K562 (cell line): ENCODE measurements around the gene PLD3. TPM values are rescaled to one million over a fixed set of nuclear protein-coding genes. Genes with fewer than 3 reads are reported as not detected.

Source experiments
- ELF4 ChIP-seq: fragments of 450-650 bp; formaldehyde crosslinking; IDR thresholded peaks from 2 replicates; pipeline ENCODE4 v1.4.0; 2022; ENCODE audit warnings: missing genetic modification characterization
- FOXK2 ChIP-seq, 2 experiments: fragments of 450-650 bp; IDR thresholded peaks in 1 of 2; conservative IDR thresholded peaks in 1 of 2; 2 replicates each; pipeline ENCODE4 v1.6.1; 2016; ENCODE audit warnings: low read depth in 2 of 2, mild to moderate bottlenecking in 1 of 2
- HNRNPLL ChIP-seq: fragments of 200-400 bp; formaldehyde crosslinking; IDR thresholded peaks from 2 replicates; pipeline ENCODE4 v1.6.1; 2017; ENCODE audit warnings: low read length, low read depth, mild to moderate bottlenecking; ENCODE audit not compliant: poor library complexity, severe bottlenecking
- KDM5B ChIP-seq: fragments of 200-600 bp; sonication (generic); IDR thresholded peaks from 2 replicates; pipeline ENCODE4 v1.6.1; 2012; ENCODE audit warnings: low read depth, mild to moderate bottlenecking, moderate library complexity, low read length, control low read depth, inconsistent platforms; ENCODE audit not compliant: insufficient replicate concordance
- NR2C2 ChIP-seq, 2 experiments: fragments of 200-800 bp in 1 of 2; sonication (Bioruptor generic) in 1 of 2; sonication (generic) in 1 of 2; formaldehyde crosslinking in 1 of 2; IDR thresholded peaks; 2 replicates each; pipeline versions ENCODE4 v1.6.1 to v1.8.0; 2016 to 2022; ENCODE audit warnings: mild to moderate bottlenecking in 1 of 2, missing compliant biosample characterization in 1 of 2, missing genetic modification characterization in 1 of 2, missing genetic modification reagents in 1 of 2
- RAD21 ChIP-seq, 2 experiments: fragments of 250-450 bp in 1 of 2; fragments of 450-650 bp in 1 of 2; sonication (Bioruptor Pico) in 1 of 2; formaldehyde crosslinking in 1 of 2; IDR thresholded peaks in 1 of 2; conservative IDR thresholded peaks in 1 of 2; 2 replicates each; pipeline versions ENCODE4 v1.4.0 to v1.8.0; 2020 to 2022; ENCODE audit warnings: mild to moderate bottlenecking in 2 of 2, moderate library complexity in 1 of 2
- TAF9B ChIP-seq: fragments of 450-650 bp; IDR thresholded peaks from 2 replicates; pipeline ENCODE4 v1.6.1; 2018; ENCODE audit warnings: mild to moderate bottlenecking; ENCODE audit not compliant: partially characterized antibody
- TFAM ChIP-seq: fragments of 250-450 bp; sonication (Bioruptor Pico); conservative IDR thresholded peaks from 2 replicates; pipeline ENCODE4 v1.5.0; 2021; ENCODE audit warnings: mild to moderate bottlenecking, moderate library complexity
- ZNF3 ChIP-seq: fragments of 250-450 bp; sonication (Bioruptor Pico); IDR thresholded peaks from 2 replicates; pipeline ENCODE4 v1.5.0; 2021; ENCODE audit warnings: mild to moderate bottlenecking, moderate library complexity
- ZNF76 ChIP-seq: fragments of 250-450 bp; sonication (Bioruptor Pico); IDR thresholded peaks from 2 replicates; pipeline ENCODE4 v1.4.0; 2020; ENCODE audit warnings: mild to moderate bottlenecking, moderate library complexity, borderline replicate concordance
- polyA plus RNA-seq, 8 experiments: library from polyadenylated mRNA; depleted of rRNA in 4 of 8; stranded (reverse) in 5 of 8; unstranded in 3 of 8; fragments of >200 nt; fragmentation: Nextera tagmentation in 2 of 8; fragmentation: Illumina TruSeq in 1 of 8; extraction: Ambion mirVana in 2 of 8; extraction: Trizol in 1 of 8; gene quantifications; 2 replicates each; pipeline versions ENCODE4 v1.2.1 to v1.2.3, GENCODE V29; 2011 to 2014; ENCODE audit warnings: inconsistent platforms in 1 of 8, missing spikeins in 1 of 8
- total RNA-seq, 7 experiments: library from RNA; depleted of rRNA in 6 of 7; stranded (reverse); fragments of >200 nt in 6 of 7; fragmentation: Illumina TruSeq in 2 of 7; extraction: Trizol in 2 of 7; gene quantifications; 2 replicates each; pipeline versions ENCODE4 v1.2.1 to v1.2.3, GENCODE V29; 2011 to 2021; ENCODE audit warnings: low replicate concordance in 1 of 7
- TF ChIP-seq, protein P1 (sequence below), 3 experiments: IDR thresholded peaks in 2 of 3; conservative IDR thresholded peaks in 1 of 3; 2 replicates each; pipeline ENCODE4 v1.5.1; 2011 to 2012; ENCODE audit warnings: low read length in 3 of 3, mild to moderate bottlenecking in 3 of 3, control low read depth in 2 of 3, improper control_type of control experiment in 1 of 3, inconsistent platforms in 1 of 3, low read depth in 1 of 3, mixed read lengths in 1 of 3, moderate library complexity in 1 of 3; ENCODE audit not compliant: insufficient read depth in 2 of 3
- TF ChIP-seq, protein P2 (sequence below): fragments of 200-400 bp; formaldehyde crosslinking; IDR thresholded peaks from 2 replicates; pipeline ENCODE4 v1.6.1; 2017; ENCODE audit warnings: mild to moderate bottlenecking, low read depth, low read length, moderate library complexity
- TF ChIP-seq, protein P3 (sequence below): sonication (generic); formaldehyde crosslinking; IDR thresholded peaks from 2 replicates; pipeline ENCODE4 v1.8.0; 2022; ENCODE audit warnings: mild to moderate bottlenecking, missing genetic modification reagents
- TF ChIP-seq, protein P4 (sequence below): sonication (generic); formaldehyde crosslinking; IDR thresholded peaks from 2 replicates; pipeline ENCODE4 v1.8.1; 2023; ENCODE audit warnings: mild to moderate bottlenecking, missing genetic modification reagents, moderate library complexity

Gene PLD3
- total and polyA plus RNA-seq, 9 of the 15 experiments (the other 6 are each of a cell fraction or from before 2014, with no cell fraction given) = 2.3 to 128 (median 72.7) TPM

DNA sequence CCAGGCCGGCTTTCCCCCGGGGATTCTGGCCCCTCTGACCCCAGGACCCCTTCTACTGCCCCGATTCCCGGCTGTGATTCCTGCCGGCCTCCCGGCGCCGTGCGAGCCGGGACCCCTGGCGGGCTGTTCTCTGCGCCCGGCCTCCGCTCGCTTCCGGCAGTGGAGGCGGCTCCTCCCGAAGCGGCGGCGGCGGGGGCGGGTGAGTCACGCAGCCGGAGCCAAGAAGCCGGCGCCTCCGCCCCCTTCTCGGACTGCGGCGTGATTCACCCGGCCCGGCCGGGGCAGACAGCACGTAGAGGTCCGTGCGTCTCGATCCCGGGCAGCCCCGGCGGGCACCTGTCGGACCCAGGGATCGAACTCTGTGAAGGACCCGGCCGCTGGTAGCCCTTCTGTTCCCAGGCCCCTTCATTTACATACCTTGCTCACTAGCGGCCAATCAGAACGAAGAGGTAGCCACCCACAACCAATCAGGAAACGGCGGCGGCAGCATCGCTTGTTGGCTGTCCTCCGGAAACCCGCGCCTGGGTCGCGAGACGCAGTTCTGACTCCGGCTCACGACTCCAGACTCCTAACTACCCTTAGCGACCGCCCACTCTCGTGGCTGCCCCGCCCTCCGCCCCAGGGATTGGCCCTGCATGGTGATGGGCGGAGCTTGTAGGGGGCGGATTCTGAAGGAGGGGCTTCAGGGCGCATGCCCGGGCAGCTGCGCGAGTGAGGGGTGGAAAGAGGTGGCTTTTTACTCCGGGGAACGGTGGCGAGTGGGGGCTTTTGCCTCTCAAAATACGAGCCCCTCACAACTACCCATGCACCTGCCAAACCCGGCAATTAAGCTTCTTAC, 77.2 kb downstream of the PLD3 start, which contains the start of gene SERTAD1 (continued):
- TF ChIP-seq TAF9B (peak; percentile 60), RAD21 (CRISPR knock-in tag; conservative IDR thresholded peaks at IDR 0.05 in 1 of 2, IDR thresholded peaks at IDR 0.05 in 1 of 2) (peak in 1 of 2 experiments; percentile 18; a peak in 2 of 4 replicates), ZNF76 (peak; percentile 48; the same call in 1 of the 2 replicates), NR2C2 (CRISPR knock-in tag; IDR thresholded peaks at IDR 0.05) (no peak), NR2C2 (tag; IDR thresholded peaks at IDR 0.05) (peak; percentile 82), ELF4 (CRISPR knock-in tag) (peak; percentile 74; the same call in 1 of the 2 replicates), HNRNPLL (peak; percentile 76), FOXK2 (conservative IDR thresholded peaks at IDR 0.05 in 1 of 2, IDR thresholded peaks at IDR 0.05 in 1 of 2; ENCODE audit: low read depth in 2 of 2) (peak in 1 of 2 experiments; percentile 11; a peak in 1 of 4 replicates), KDM5B (peak; percentile 99), TFAM (CRISPR knock-in tag) (no peak), ZNF3 (CRISPR knock-in tag) (no peak)
- TF ChIP-seq, protein P1, sequence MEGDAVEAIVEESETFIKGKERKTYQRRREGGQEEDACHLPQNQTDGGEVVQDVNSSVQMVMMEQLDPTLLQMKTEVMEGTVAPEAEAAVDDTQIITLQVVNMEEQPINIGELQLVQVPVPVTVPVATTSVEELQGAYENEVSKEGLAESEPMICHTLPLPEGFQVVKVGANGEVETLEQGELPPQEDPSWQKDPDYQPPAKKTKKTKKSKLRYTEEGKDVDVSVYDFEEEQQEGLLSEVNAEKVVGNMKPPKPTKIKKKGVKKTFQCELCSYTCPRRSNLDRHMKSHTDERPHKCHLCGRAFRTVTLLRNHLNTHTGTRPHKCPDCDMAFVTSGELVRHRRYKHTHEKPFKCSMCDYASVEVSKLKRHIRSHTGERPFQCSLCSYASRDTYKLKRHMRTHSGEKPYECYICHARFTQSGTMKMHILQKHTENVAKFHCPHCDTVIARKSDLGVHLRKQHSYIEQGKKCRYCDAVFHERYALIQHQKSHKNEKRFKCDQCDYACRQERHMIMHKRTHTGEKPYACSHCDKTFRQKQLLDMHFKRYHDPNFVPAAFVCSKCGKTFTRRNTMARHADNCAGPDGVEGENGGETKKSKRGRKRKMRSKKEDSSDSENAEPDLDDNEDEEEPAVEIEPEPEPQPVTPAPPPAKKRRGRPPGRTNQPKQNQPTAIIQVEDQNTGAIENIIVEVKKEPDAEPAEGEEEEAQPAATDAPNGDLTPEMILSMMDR (IDR thresholded peaks at IDR 0.05 in 2 of 3, conservative IDR thresholded peaks at IDR 0.05 in 1 of 3; ENCODE audit: insufficient read depth in 2 of 3, low read depth in 1 of 3, low read length in 3 of 3) = peak; percentile 50 to 65 (median 58); a peak in 5 of 6 replicates
- TF ChIP-seq, protein P2, sequence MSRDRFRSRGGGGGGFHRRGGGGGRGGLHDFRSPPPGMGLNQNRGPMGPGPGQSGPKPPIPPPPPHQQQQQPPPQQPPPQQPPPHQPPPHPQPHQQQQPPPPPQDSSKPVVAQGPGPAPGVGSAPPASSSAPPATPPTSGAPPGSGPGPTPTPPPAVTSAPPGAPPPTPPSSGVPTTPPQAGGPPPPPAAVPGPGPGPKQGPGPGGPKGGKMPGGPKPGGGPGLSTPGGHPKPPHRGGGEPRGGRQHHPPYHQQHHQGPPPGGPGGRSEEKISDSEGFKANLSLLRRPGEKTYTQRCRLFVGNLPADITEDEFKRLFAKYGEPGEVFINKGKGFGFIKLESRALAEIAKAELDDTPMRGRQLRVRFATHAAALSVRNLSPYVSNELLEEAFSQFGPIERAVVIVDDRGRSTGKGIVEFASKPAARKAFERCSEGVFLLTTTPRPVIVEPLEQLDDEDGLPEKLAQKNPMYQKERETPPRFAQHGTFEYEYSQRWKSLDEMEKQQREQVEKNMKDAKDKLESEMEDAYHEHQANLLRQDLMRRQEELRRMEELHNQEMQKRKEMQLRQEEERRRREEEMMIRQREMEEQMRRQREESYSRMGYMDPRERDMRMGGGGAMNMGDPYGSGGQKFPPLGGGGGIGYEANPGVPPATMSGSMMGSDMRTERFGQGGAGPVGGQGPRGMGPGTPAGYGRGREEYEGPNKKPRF = no peak
- TF ChIP-seq, protein P3, sequence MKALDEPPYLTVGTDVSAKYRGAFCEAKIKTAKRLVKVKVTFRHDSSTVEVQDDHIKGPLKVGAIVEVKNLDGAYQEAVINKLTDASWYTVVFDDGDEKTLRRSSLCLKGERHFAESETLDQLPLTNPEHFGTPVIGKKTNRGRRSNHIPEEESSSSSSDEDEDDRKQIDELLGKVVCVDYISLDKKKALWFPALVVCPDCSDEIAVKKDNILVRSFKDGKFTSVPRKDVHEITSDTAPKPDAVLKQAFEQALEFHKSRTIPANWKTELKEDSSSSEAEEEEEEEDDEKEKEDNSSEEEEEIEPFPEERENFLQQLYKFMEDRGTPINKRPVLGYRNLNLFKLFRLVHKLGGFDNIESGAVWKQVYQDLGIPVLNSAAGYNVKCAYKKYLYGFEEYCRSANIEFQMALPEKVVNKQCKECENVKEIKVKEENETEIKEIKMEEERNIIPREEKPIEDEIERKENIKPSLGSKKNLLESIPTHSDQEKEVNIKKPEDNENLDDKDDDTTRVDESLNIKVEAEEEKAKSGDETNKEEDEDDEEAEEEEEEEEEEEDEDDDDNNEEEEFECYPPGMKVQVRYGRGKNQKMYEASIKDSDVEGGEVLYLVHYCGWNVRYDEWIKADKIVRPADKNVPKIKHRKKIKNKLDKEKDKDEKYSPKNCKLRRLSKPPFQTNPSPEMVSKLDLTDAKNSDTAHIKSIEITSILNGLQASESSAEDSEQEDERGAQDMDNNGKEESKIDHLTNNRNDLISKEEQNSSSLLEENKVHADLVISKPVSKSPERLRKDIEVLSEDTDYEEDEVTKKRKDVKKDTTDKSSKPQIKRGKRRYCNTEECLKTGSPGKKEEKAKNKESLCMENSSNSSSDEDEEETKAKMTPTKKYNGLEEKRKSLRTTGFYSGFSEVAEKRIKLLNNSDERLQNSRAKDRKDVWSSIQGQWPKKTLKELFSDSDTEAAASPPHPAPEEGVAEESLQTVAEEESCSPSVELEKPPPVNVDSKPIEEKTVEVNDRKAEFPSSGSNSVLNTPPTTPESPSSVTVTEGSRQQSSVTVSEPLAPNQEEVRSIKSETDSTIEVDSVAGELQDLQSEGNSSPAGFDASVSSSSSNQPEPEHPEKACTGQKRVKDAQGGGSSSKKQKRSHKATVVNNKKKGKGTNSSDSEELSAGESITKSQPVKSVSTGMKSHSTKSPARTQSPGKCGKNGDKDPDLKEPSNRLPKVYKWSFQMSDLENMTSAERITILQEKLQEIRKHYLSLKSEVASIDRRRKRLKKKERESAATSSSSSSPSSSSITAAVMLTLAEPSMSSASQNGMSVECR (CRISPR knock-in tag) = 0 out of 2 replicates have a peak, but pooled peaks have one; percentile 52
- TF ChIP-seq, protein P4, sequence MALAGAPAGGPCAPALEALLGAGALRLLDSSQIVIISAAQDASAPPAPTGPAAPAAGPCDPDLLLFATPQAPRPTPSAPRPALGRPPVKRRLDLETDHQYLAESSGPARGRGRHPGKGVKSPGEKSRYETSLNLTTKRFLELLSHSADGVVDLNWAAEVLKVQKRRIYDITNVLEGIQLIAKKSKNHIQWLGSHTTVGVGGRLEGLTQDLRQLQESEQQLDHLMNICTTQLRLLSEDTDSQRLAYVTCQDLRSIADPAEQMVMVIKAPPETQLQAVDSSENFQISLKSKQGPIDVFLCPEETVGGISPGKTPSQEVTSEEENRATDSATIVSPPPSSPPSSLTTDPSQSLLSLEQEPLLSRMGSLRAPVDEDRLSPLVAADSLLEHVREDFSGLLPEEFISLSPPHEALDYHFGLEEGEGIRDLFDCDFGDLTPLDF (CRISPR knock-in tag) = peak; percentile 75
